Epithelial cell of esophagus (primary cell): Measurements from ENCODE around the gene GGTLC2.
"Not testable (repeated sequence)": the region's sequence is repeated elsewhere in the genome, so short reads cannot be mapped to it uniquely, and the experiment has no call there.

Experiments
- DNase-seq: peaks from one replicate; pipeline ENCODE4 v3.0.0; 2010; ENCODE audit warnings: low read depth
- H3K4me3 ChIP-seq: 2 replicates; pipeline ENCODE4 v1.5.1; 2011; ENCODE audit warnings: mild to moderate bottlenecking, low read length, control low read depth
- TF ChIP-seq, protein P1 (sequence below): IDR thresholded peaks from 2 replicates; pipeline ENCODE4 v1.5.1; 2011; ENCODE audit warnings: low read depth, mild to moderate bottlenecking, low read length, control low read depth, inconsistent platforms; ENCODE audit not compliant: insufficient read depth; ENCODE audit errors: missing control alignments

Gene GGTLC2

DNA sequence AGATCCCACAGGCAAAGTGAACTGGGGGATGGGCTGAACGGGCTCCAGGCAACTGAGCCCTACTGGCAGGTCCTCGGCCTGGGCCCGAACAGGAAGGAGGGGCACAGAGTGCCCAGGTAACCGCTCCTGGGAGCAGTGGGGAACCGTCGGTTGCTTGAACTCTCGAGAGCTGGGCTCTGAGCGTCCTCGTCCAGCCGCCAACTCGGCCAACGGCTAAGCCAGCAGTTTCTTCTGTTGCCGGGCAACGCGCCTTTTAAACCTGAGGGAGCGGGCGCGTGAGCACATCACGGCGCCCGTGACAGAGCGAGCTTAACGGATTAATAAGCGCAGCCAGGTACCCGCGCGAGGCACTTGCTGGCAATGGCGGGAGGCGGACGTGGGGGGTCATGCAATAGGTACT is at the start of gene GGTLC2:
TSS of gene GGTLC2 (plus strand) at position 301 of the 400 bp plus-strand sequence. CDS start 1,732 bp downstream, outside the sequence.
- DNase-seq, H3K4me3 ChIP-seq: not testable (repeated sequence)

DNA sequence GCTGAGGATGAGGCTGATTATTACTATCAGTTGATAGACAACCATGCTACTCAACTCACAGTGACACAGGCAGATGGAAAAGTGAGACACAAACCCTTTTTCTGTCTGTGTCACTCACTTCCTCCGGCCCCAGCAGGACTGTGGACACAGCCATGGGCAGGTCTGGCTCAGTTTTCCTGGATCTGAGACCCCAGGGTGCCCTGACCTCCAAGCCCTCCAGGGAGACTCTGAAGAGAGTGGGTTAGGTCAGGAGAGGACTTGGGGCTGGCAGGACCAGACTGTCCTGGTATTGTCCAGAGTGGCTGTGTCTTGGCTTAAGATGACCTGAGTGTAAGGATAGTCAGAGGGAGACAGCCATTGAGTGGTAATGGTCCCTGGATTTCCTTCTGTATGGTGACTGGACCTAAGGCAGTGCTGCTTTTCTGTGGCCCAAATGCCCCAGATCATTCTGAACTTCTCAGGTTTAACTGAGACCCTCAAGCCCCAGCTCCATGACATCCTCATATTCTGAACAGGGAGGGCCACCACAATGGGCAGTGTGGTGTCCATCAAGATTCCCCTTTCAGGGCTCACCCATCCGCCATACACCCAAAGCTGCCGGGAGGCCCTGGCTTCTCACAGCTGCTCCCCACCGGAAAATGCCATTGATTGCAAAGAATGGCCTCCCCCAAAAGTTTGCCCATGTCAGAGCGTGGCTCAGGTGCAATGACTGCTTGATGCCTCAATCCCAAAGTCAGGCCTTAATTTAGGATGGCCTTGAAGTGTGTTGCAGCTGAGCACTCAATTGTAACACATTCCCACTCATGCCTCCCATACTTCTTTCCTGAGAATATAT is 49.2 kb upstream of the GGTLC2 start:
- H3K4me3 ChIP-seq: no peak overlapping the region
- TF ChIP-seq, protein P1, sequence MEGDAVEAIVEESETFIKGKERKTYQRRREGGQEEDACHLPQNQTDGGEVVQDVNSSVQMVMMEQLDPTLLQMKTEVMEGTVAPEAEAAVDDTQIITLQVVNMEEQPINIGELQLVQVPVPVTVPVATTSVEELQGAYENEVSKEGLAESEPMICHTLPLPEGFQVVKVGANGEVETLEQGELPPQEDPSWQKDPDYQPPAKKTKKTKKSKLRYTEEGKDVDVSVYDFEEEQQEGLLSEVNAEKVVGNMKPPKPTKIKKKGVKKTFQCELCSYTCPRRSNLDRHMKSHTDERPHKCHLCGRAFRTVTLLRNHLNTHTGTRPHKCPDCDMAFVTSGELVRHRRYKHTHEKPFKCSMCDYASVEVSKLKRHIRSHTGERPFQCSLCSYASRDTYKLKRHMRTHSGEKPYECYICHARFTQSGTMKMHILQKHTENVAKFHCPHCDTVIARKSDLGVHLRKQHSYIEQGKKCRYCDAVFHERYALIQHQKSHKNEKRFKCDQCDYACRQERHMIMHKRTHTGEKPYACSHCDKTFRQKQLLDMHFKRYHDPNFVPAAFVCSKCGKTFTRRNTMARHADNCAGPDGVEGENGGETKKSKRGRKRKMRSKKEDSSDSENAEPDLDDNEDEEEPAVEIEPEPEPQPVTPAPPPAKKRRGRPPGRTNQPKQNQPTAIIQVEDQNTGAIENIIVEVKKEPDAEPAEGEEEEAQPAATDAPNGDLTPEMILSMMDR: no peak
- no peak for DNase-seq

DNA sequence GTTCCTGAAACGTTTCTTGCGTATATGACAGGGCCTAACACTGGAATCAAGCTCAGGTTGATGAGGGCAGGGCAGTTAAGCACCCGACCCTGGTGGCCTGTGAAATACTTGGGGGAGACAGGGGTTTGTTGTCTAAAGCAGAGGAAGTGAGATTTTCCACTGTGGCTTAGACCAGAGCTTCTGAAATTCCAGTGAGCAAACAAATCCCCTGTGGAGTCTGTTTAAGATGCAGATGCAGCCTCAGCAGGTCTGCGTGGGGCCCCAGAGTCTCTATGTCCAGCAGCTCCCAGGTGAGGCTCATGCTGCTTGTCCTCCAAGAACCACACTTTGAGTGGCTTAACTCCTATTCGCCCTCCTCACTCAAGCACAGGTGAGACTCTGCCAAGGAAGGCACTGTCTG is 46.3 kb upstream of the GGTLC2 start:
- no peak for DNase-seq
- no peak overlapping the region for H3K4me3 ChIP-seq
- TF ChIP-seq, protein P1: no peak

DNA sequence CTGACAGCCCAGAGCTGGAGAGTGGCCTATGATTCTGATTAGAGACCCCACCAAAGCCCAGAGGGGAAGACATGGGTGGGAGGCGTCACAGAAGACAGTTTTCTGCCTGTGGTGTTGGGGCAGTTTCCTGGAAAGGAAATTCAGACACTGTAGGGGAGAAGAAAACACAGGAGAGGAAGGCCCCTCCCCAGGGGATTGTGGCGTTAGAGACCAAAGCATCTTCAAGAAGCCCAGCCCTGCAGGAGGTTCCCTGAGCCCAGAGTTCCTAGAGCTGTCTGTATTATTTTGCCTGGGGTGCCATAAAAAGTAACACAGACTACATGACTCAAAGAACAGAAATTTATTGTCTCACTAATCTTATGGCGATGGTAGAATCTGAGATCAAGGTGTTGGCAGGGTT is 45.2 kb upstream of the GGTLC2 start:
- TF ChIP-seq, protein P1: no peak
- DNase-seq: no peak
- no peak overlapping the region for H3K4me3 ChIP-seq

DNA sequence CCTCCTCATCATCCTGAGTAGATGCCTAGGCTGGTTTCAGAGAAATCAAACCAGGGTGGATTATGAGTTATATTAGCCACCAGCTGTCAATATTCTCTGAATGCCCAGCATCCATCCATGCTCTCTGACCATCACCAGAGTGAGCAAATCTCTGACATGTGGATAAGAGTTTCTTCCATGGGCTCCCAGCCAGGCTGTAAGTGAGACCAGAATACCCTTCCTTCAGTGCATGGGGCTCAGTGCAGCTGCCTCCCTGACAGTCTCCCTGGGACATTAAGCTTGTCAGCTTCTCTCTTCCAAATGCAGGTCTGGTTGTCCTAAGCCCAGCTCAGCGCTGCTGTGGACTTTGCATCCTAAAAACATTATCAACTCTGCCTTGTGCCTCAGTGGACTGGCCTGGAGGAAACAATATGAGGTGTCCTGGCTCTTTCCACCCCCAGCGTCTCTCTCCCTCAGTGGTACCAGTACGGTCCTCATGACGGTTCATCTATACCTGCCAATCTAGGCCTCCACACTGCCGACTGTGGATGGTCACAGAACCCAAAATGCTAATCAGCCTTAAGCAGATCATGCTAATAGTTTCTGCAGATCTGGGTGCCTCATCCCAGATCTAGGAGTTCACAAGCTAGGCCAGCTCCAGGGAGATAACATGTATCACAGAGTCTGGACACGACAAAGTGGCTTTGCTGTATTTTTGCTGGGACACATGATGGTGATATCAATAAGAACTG is 43.7 kb upstream of the GGTLC2 start:
- TF ChIP-seq, protein P1: no peak
- H3K4me3 ChIP-seq: no peak overlapping the region
- no peak for DNase-seq

DNA sequence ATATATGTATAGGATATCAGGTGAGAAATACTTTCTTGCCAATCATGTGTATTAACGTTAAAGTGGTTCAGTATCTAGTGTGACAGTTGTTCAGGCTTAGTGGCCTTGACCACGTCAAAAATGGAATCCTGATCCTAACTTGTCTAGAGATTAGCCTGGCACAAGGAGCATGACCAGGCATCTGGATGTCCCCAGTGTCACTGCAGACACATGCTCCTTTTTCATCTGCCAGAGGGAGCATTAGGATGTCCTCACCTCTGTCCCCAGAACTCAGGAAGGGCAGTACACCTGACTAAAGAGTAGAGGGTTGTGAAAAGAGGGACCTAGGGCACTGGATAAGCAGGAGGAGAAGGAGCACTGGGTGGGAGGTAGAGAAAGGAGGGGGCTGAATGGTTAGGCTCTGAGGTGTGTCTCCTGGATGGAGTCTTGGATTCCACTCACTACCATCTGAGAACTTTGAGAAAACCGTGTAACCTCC is 40.9 kb upstream of the GGTLC2 start:
- no peak for DNase-seq
- TF ChIP-seq, protein P1: no peak
- no peak overlapping the region for H3K4me3 ChIP-seq

DNA sequence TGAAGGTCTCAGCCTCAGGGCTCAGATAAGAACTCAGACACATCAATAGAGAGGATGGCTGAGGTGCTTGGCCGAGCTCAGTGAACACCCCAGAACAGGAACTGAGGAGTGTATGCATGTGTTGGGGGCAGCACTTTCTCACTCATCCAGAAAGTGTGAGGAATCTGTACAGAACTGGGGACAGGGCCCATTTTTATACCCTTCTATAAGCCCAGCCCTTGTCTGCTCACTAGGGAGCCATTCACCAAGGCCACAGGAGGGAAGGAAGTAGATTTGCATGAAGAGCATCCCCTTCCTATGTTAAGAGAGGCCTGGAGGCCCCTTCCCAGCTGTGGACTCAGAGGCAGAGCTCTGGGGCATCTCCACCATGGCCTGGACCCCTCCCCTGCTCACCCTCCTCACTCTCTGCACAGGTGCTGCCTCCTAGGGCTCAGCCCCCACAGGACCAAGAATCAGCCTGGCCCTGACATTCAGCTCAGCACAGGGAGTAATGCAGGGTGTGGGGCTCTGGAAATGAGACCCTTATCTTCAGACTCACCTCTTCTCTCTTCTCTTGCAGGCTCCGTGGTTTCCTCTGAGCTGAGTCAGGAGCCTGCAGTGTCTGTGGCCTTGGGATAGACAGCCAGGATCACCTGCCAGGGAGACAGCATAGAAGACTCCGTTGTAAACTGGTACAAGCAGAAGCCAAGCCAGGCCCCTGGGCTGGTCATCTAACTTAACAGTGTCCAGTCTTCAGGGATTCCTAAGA is 39.9 kb upstream of the GGTLC2 start:
- DNase-seq: no peak
- TF ChIP-seq, protein P1: no peak
- no peak overlapping the region for H3K4me3 ChIP-seq
